HG03565 (cell line): ENCODE measurements around the gene SLC44A5.
A peak's percentile ranks its signal among the peaks of the same experiment; 100 is the strongest.
"Not testable (repeated sequence)": the region's sequence is repeated elsewhere in the genome, so short reads cannot be mapped to it uniquely, and the experiment has no call there.

Experiments used
- ATAC-seq: cut with Tn5 transposase; IDR thresholded peaks from one replicate; pipeline ENCODE4 v1.9.1; 2021; ENCODE audit warnings: mild to moderate bottlenecking, moderate library complexity; ENCODE audit not compliant: unreplicated experiment

SLC44A5 gene

GRCh38 chr1:75392278-75392677 lies 218.6 kb downstream of the SLC44A5 start:
- ATAC-seq = peak; percentile 84

GRCh38 chr1:75375476-75376447 lies 235.2 kb downstream of the SLC44A5 start:
- ATAC-seq = not testable (repeated sequence)

GRCh38 chr1:75373542-75374159 lies 237.3 kb downstream of the SLC44A5 start:
- ATAC-seq = no peak

- ATAC-seq = no peak
These were observed 244.3 kb downstream of the SLC44A5 start for GRCh38 chr1:75366595-75366994.

- ATAC-seq = no peak
These were observed 249.7 kb downstream of the SLC44A5 start for GRCh38 chr1:75361260-75361659.

- ATAC-seq = not testable (repeated sequence)
These were observed 256.6 kb downstream of the SLC44A5 start for GRCh38 chr1:75354267-75354666.

GRCh38 chr1:75353051-75353450 lies 257.9 kb downstream of the SLC44A5 start:
- no peak for ATAC-seq

- no peak for ATAC-seq
These were observed 265.2 kb downstream of the SLC44A5 start for GRCh38 chr1:75345538-75346292.

GRCh38 chr1:75342786-75343185 lies 268.1 kb downstream of the SLC44A5 start:
- no peak for ATAC-seq

GRCh38 chr1:75341537-75341936 lies 269.4 kb downstream of the SLC44A5 start:
- ATAC-seq = no peak

GRCh38 chr1:75338616-75339483 lies 272.1 kb downstream of the SLC44A5 start:
- ATAC-seq = peak; percentile 91

- ATAC-seq = no peak
These were observed 276.0 kb downstream of the SLC44A5 start for GRCh38 chr1:75334876-75335389.

- no peak for ATAC-seq
These were observed 280.3 kb downstream of the SLC44A5 start for GRCh38 chr1:75330624-75331023.

GRCh38 chr1:75328691-75329090 lies 282.2 kb downstream of the SLC44A5 start:
- no peak for ATAC-seq

- ATAC-seq = no peak
These were observed 283.5 kb downstream of the SLC44A5 start for GRCh38 chr1:75327395-75327794.

GRCh38 chr1:75317976-75318375 lies 292.9 kb downstream of the SLC44A5 start:
- ATAC-seq = no peak

GRCh38 chr1:75316230-75316629 lies 294.7 kb downstream of the SLC44A5 start:
- ATAC-seq = no peak

GRCh38 chr1:75312620-75313019 lies 298.3 kb downstream of the SLC44A5 start:
- ATAC-seq = no peak

GRCh38 chr1:75310067-75310466 lies 300.8 kb downstream of the SLC44A5 start:
- no peak for ATAC-seq

GRCh38 chr1:75308365-75308764 lies 302.5 kb downstream of the SLC44A5 start:
- no peak for ATAC-seq
